Retinal pigment epithelial cell (primary cell): ENCODE results near the gene ZNHIT2.

Experiments used
- DNase-seq: peaks from one replicate; pipeline ENCODE4 v3.0.0-alpha.2; 2010; ENCODE audit warnings: low read depth
- H3K4me3 ChIP-seq: 2 replicates; pipeline ENCODE4 v1.5.1; 2011; ENCODE audit warnings: mild to moderate bottlenecking, low read length, control low read depth, moderate library complexity
- CTCF ChIP-seq: conservative IDR thresholded peaks from 2 replicates; pipeline ENCODE4 v1.5.1; 2011; ENCODE audit warnings: low read depth, low read length, control low read depth, inconsistent platforms

The ZNHIT2 gene

DNA sequence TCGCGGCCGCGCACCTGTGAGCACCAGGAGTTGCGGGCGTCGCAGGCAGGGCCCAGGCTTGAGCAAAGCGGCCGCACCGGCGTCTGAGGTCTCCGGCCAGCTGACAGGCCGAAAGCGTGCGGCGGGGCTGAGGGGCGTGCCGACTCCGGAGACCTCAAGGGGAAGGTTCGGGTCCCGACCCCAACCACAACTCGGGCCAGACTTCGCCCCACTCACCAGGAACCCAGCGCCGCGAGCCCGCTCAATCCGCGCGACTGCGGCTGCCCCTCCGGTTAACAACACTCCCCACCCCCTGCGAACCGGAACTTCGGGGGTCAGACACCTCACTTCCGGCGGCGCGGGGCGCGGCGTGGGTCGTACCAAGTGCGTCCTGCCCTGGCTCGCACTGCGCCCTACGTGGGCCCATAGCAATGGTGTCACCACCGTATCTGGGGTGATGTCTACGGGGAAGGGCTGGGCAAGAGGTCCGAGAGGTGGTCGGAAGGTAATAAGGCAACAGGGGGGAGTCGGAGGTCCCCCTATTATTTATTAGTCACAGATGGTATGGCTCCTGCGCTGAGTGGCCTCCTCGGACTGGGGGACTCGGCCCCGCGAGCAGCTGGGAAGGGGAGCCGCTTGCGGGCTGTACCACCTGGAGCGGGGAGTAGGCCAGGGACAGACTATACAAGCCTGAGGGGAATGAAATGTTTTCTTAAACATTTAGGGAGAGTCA lies 16.9 kb upstream of the ZNHIT2 start, which contains the start of gene SYVN1:
TSS of gene SYVN1 (minus strand) at position 280 of the 712 bp plus-strand sequence. CDS start 918 bp downstream, outside the sequence.
- H3K4me3 ChIP-seq, result peak within 1 kb of the TSS; percentile 91
- DNase-seq, result peak; percentile 62
- no peak for TF ChIP-seq CTCF

DNA sequence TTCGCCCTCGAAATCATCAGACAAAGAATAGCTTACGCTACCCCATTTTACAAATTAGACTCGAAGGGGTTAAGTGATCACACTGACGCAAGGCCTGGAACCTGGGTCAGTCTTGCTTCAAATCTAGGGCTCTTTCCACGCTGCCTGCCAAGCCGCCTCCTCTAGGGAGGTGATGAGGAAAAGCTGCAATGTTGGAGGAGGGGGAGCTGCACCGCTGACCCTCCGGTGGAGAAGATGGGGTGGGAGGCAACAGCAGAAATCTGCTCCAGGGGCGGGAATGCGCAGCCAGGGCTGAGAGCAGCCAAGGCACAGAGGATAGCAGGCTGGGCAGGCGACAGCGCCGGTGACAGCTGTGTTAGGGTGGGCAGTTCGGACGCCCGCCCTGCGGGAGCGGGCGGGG lies 16.2 kb upstream of the ZNHIT2 start:
- H3K4me3 ChIP-seq, result peak overlapping the region; percentile 91
- no peak for DNase-seq
- TF ChIP-seq CTCF, result no peak

DNA sequence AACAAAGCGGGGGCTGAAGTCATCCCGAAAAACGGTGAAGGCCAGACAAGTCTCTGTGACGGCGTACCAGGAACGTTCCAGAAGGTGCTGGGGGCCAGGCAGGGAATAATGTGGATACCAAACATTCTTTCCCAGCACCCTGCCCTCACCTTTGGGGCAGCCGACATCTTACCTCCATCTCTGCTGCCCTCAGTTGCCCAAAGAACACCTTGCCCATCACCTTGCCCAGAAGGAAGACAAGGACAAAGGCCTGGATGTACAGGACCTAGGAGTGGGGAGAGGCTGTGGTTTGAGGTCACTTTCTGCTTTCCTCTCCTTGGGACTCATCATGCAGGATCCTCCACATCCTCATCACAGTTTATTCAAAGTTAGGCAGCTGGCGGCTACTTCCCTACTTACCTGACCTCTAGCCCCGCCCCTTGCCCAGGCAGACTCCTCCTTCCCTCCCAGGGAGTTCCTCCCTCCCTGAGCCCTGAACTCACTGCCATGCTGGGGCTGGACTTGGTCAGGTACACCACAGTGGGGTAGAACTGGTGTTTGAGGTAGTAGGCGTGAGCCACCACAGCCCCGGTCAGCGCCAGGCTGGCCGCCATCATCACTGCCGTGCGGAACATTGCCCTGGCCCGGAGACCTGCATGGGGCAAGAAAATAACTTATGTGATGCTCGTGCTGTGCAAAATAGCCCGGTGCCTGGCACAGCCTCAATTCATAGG lies 15.6 kb upstream of the ZNHIT2 start:
- TF ChIP-seq CTCF, result no peak
- peak overlapping the region; percentile 91 for H3K4me3 ChIP-seq
- no peak for DNase-seq

- no peak for TF ChIP-seq CTCF
- H3K4me3 ChIP-seq, result no peak overlapping the region
- DNase-seq, result no peak
Observed at GRCh38 chr11:65132238-65132987, 14.9 kb upstream of the ZNHIT2 start.

DNA sequence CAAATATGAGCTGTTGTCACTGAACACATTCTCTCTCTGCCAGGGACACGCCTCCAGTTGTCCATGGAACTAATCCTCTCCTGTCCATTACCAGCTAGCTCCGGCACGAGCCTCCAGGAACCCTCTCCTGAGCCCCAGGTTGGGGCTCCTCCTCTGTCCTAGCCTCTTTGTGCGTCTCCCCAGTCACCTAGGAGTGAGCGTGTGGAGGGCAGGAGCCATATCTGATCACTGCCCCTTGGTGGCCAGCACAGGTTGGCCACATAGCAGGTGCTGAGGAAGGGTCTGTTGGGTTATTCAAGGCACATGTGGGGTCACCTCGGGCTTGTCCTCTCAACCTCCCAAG lies 14.4 kb upstream of the ZNHIT2 start:
- H3K4me3 ChIP-seq, result no peak overlapping the region
- TF ChIP-seq CTCF, result no peak
- DNase-seq, result no peak

GRCh38 chr11:65131417-65131776 lies 13.9 kb upstream of the ZNHIT2 start:
- H3K4me3 ChIP-seq, result no peak overlapping the region
- TF ChIP-seq CTCF, result no peak
- DNase-seq, result no peak
